ENCODE results near the gene TNNT1. TPM values are rescaled to one million over a fixed set of nuclear protein-coding genes. Genes with fewer than 3 reads are reported as not detected.

TNNT1 gene
- total RNA-seq, 1 experiment from 2014 or later, result 53.1 TPM

- in situ Hi-C loops (cut with HindIII; ENCODE audit: low pct_unique_long_range_greater_than_20kb, low sequenced_read_pairs), result no loop called here
- peak; percentile 21 for DNase-seq (ENCODE audit: low read depth, low spot score)
These were observed 62.1 kb downstream of the TNNT1 start for GRCh38 chr19:55086730-55087541.

- in situ Hi-C loops (cut with HindIII; ENCODE audit: low pct_unique_long_range_greater_than_20kb, low sequenced_read_pairs), result no loop called here
- no peak for DNase-seq (ENCODE audit: low read depth, low spot score)
These were observed 62.9 kb downstream of the TNNT1 start for GRCh38 chr19:55085923-55086715.

GRCh38 chr19:55084416-55084815 is 64.6 kb downstream of the TNNT1 start:
- in situ Hi-C loops (cut with HindIII; ENCODE audit: low pct_unique_long_range_greater_than_20kb, low sequenced_read_pairs), result no loop called here
- DNase-seq (ENCODE audit: low read depth, low spot score), result no peak

GRCh38 chr19:55083004-55083850 is 65.8 kb downstream of the TNNT1 start:
- in situ Hi-C loops (cut with HindIII; ENCODE audit: low pct_unique_long_range_greater_than_20kb, low sequenced_read_pairs), result no loop called here
- no peak for DNase-seq (ENCODE audit: low read depth, low spot score)

Small RNA genes lying within 50 kb of the gene (small RNA-seq; reads per million reads assigned to genes)
- 0 to 2.0 reads per million in 2 experiments for gene MIR7975
- 0 to 0.08 reads per million in 2 experiments for gene RF01210

Other genes starting within 250 kb of the TNNT1 start
- gene NCR1, start 243.1 kb downstream of the TNNT1 start, total RNA-seq (2014; rRNA removed; shearing (Covaris generic)), result not detected in 2 replicates
- 0.08 and 0.13 TPM in 2 replicates for gene NLRP7, start 201.7 kb downstream of the TNNT1 start, total RNA-seq (2014; rRNA removed; shearing (Covaris generic))
- not detected in 2 replicates for gene NLRP2, start 182.8 kb downstream of the TNNT1 start, total RNA-seq (2014; rRNA removed; shearing (Covaris generic))
- gene GP6, start 110.9 kb downstream of the TNNT1 start, total RNA-seq (2014; rRNA removed; shearing (Covaris generic)), result not detected in 2 replicates
- 18.1 and 20.7 TPM in 2 replicates for gene RDH13, start 86.1 kb downstream of the TNNT1 start, total RNA-seq (2014; rRNA removed; shearing (Covaris generic))
- gene EPS8L1, start 73.3 kb downstream of the TNNT1 start, total RNA-seq (2014; rRNA removed; shearing (Covaris generic)), result 8.1 and 8.7 TPM in 2 replicates
- gene PPP1R12C, start 31.6 kb downstream of the TNNT1 start, total RNA-seq (2014; rRNA removed; shearing (Covaris generic)), result 30.0 and 35.1 TPM in 2 replicates
- gene TNNI3, start 8.5 kb upstream of the TNNT1 start, total RNA-seq (2014; rRNA removed; shearing (Covaris generic)), result 1.6 and 2.3 TPM in 2 replicates
- 2.8 and 3.2 TPM in 2 replicates for gene DNAAF3, start 17.4 kb upstream of the TNNT1 start, total RNA-seq (2014; rRNA removed; shearing (Covaris generic))
- 0.37 and 1.1 TPM in 2 replicates for gene SYT5, start 31.1 kb upstream of the TNNT1 start, total RNA-seq (2014; rRNA removed; shearing (Covaris generic))
- gene PTPRH, start 60.3 kb upstream of the TNNT1 start, total RNA-seq (2014; rRNA removed; shearing (Covaris generic)), result 29.8 and 38.1 TPM in 2 replicates
- 0.21 and 0.55 TPM in 2 replicates for gene TMEM86B, start 79.6 kb upstream of the TNNT1 start, total RNA-seq (2014; rRNA removed; shearing (Covaris generic))
- 33.7 and 44.3 TPM in 2 replicates for gene PPP6R1, start 109.8 kb upstream of the TNNT1 start, total RNA-seq (2014; rRNA removed; shearing (Covaris generic))
- 33.7 and 39.7 TPM in 2 replicates for gene HSPBP1, start 130.9 kb upstream of the TNNT1 start, total RNA-seq (2014; rRNA removed; shearing (Covaris generic))
- gene BRSK1, start 134.8 kb upstream of the TNNT1 start, total RNA-seq (2014; rRNA removed; shearing (Covaris generic)), result 3.3 and 3.5 TPM in 2 replicates
- not detected in 2 replicates for gene TMEM150B, start 176.1 kb upstream of the TNNT1 start, total RNA-seq (2014; rRNA removed; shearing (Covaris generic))
- gene KMT5C, start 190.7 kb upstream of the TNNT1 start, total RNA-seq (2014; rRNA removed; shearing (Covaris generic)), result 5.2 and 7.5 TPM in 2 replicates
- 0.16 and 0.42 TPM in 2 replicates for gene COX6B2, start 205.5 kb upstream of the TNNT1 start, total RNA-seq (2014; rRNA removed; shearing (Covaris generic))
- not detected in 2 replicates for gene GARIN5B, start 214.1 kb upstream of the TNNT1 start, total RNA-seq (2014; rRNA removed; shearing (Covaris generic))
- not detected in 2 replicates for gene IL11, start 221.3 kb upstream of the TNNT1 start, total RNA-seq (2014; rRNA removed; shearing (Covaris generic))
- gene TMEM190, start 227.6 kb upstream of the TNNT1 start, total RNA-seq (2014; rRNA removed; shearing (Covaris generic)), result not detected in 2 replicates
- gene TMEM238, start 235.1 kb upstream of the TNNT1 start, total RNA-seq (2014; rRNA removed; shearing (Covaris generic)), result 0.51 TPM in 1 of 2 replicates, not detected in the other
- gene RPL28, start 236.7 kb upstream of the TNNT1 start, total RNA-seq (2014; rRNA removed; shearing (Covaris generic)), result 394 and 461 TPM in 2 replicates